CD14-positive monocyte (primary cell): ENCODE results near the gene INTS3. TPM values are rescaled to one million over a fixed set of nuclear protein-coding genes. Genes with fewer than 3 reads are reported as not detected.

Experiments used
- DNase-seq, 3 donors: peaks; one replicate each; pipeline ENCODE4 v3.0.0-alpha.2; 2011 to 2022
- H2AFZ ChIP-seq: 2 replicates; pipeline ENCODE4 v1.6.0; 2012; ENCODE audit warnings: mild to moderate bottlenecking, low read depth, low read length, inconsistent platforms; ENCODE audit not compliant: insufficient read depth, poor library complexity, severe bottlenecking
- H3K27ac ChIP-seq, 2 donors: 1 replicate in 1 of 2; 2 replicates in 1 of 2; pipeline ENCODE4 v1.5.1; 2012 to 2013; ENCODE audit warnings: low read length in 2 of 2, control low read depth in 1 of 2, inconsistent platforms in 1 of 2, low read depth in 1 of 2, mild to moderate bottlenecking in 1 of 2
- H3K27me3 ChIP-seq, 2 donors: one replicate each; pipeline versions ENCODE4 v1.6.0 to v1.6.1; 2011 to 2013; ENCODE audit warnings: low read length in 2 of 2; ENCODE audit not compliant: control insufficient read depth in 2 of 2, insufficient read depth in 2 of 2
- H3K36me3 ChIP-seq, 2 donors: replicated peaks in 1 of 2; 1 replicate in 1 of 2; 2 replicates in 1 of 2; pipeline versions ENCODE4 v1.5.1 to v1.6.1; 2012 to 2013; ENCODE audit warnings: low read length in 2 of 2, control low read depth in 1 of 2, inconsistent platforms in 1 of 2, mild to moderate bottlenecking in 1 of 2; ENCODE audit not compliant: insufficient read depth in 2 of 2, control insufficient read depth in 1 of 2
- H3K4me1 ChIP-seq, 2 donors: 1 replicate in 1 of 2; 2 replicates in 1 of 2; pipeline versions ENCODE4 v1.5.1 to v1.6.1; 2012 to 2013; ENCODE audit warnings: low read length in 2 of 2, control low read depth in 1 of 2, inconsistent platforms in 1 of 2, mild to moderate bottlenecking in 1 of 2, moderate library complexity in 1 of 2; ENCODE audit not compliant: insufficient read depth in 2 of 2, control insufficient read depth in 1 of 2
- H3K4me2 ChIP-seq: replicated peaks from 2 replicates; pipeline ENCODE3; 2012; ENCODE audit warnings: low read length, moderate library complexity, mild to moderate bottlenecking; ENCODE audit not compliant: poor library complexity, severe bottlenecking; ENCODE audit errors: extremely low read depth
- H3K4me3 ChIP-seq, 3 experiments: fragments of 200-600 bp in 1 of 3; sonication (generic) in 1 of 3; replicated peaks in 1 of 3; 1 replicate in 2 of 3; 2 replicates in 1 of 3; pipeline ENCODE4 v1.5.1; 2011 to 2013; ENCODE audit warnings: low read length in 3 of 3, mild to moderate bottlenecking in 3 of 3, control low read depth in 2 of 3, low read depth in 2 of 3, inconsistent platforms in 1 of 3, moderate library complexity in 1 of 3
- H3K79me2 ChIP-seq: 2 replicates; pipeline ENCODE4 v1.6.0; 2012; ENCODE audit warnings: mild to moderate bottlenecking, control low read depth, inconsistent platforms, low read length, moderate library complexity; ENCODE audit not compliant: insufficient read depth
- H3K9ac ChIP-seq: 2 replicates; pipeline ENCODE4 v1.6.0; 2017; ENCODE audit warnings: low read length, mild to moderate bottlenecking; ENCODE audit not compliant: insufficient read depth, poor library complexity, severe bottlenecking
- H3K9me3 ChIP-seq, 2 donors: replicated peaks in 1 of 2; 1 replicate in 1 of 2; 2 replicates in 1 of 2; pipeline versions ENCODE4 v1.5.1 to v1.6.1; 2012 to 2013; ENCODE audit warnings: low read length in 2 of 2, control low read depth in 1 of 2; ENCODE audit not compliant: control insufficient read depth in 1 of 2, insufficient read depth in 1 of 2
- H4K20me1 ChIP-seq: 2 replicates; pipeline ENCODE4 v1.6.0; 2012; ENCODE audit warnings: mild to moderate bottlenecking, low read length, control low read depth, moderate library complexity; ENCODE audit not compliant: insufficient read depth
- H3K27ac Mint-ChIP-seq, 7 donors: one replicate each; pipeline ENCODE4 v1.8.0; 2020; ENCODE audit warnings: mild to moderate bottlenecking in 7 of 7, mixed read lengths in 7 of 7, moderate library complexity in 6 of 7, inconsistent platforms in 2 of 7
- H3K27me3 Mint-ChIP-seq, 3 donors: one replicate each; pipeline ENCODE4 v1.8.0; 2021 to 2022; ENCODE audit warnings: low read depth in 3 of 3, mild to moderate bottlenecking in 3 of 3, mixed read lengths in 3 of 3, moderate library complexity in 3 of 3, inconsistent platforms in 1 of 3
- H3K36me3 Mint-ChIP-seq, 2 donors: one replicate each; pipeline ENCODE4 v1.8.0; 2020; ENCODE audit warnings: mixed read lengths in 2 of 2, inconsistent platforms in 1 of 2, mild to moderate bottlenecking in 1 of 2
- H3K4me1 Mint-ChIP-seq: one replicate; pipeline ENCODE4 v1.8.0; 2020; ENCODE audit warnings: mild to moderate bottlenecking, mixed read lengths
- H3K4me3 Mint-ChIP-seq, 2 donors: one replicate each; pipeline ENCODE4 v1.8.0; 2020; ENCODE audit warnings: mild to moderate bottlenecking in 2 of 2, mixed read lengths in 2 of 2, moderate library complexity in 1 of 2
- H3K9me3 Mint-ChIP-seq, 7 donors: one replicate each; pipeline ENCODE4 v1.8.0; 2020 to 2022; ENCODE audit warnings: mixed read lengths in 7 of 7, mild to moderate bottlenecking in 6 of 7, moderate library complexity in 6 of 7, inconsistent platforms in 2 of 7
- CTCF ChIP-seq: fragments of 200-600 bp; IDR thresholded peaks from one replicate; pipeline ENCODE4 v1.8.0; 2022; ENCODE audit warnings: antibody characterized with exemption, mild to moderate bottlenecking
- WGBS: methylation state at CpG from one replicate; pipeline ENCODE4 v1.1.5; 2013; ENCODE audit warnings: missing lambda C conversion rate; ENCODE audit not compliant: insufficient coverage; 5-methylcytosine and 5-hydroxymethylcytosine counted together
- intact Hi-C, 2 donors: fragments of 100-400 bp; cut with micrococcal nuclease; formaldehyde crosslinking; loops; one replicate each; pipeline versions ENCODE4 v1.15.0 to v1.15.1; 2023
- polyA plus RNA-seq, 3 donors: library from polyadenylated mRNA; depleted of rRNA in 1 of 3; unstranded in 2 of 3; stranded (reverse) in 1 of 3; fragments of 300-500 nt in 2 of 3; fragments of >200 nt in 1 of 3; fragmentation: Illumina TruSeq in 2 of 3; gene quantifications; 1 replicate in 2 of 3; 2 replicates in 1 of 3; pipeline ENCODE4 v1.2.3, GENCODE V29; 2012 to 2021

The INTS3 gene
- polyA plus RNA-seq, 3 donors: 9.2 to 76.9 (median 15.9) TPM

GRCh38 chr1:153776352-153776751 lies 48.5 kb downstream of the INTS3 start:
- no peak for DNase-seq
- intact Hi-C loops: no loop called here
- peak overlapping the region; percentile 96 for H3K4me2 ChIP-seq
- H3K9me3 ChIP-seq: no peaks in the 10 kb centered on the region
- H3K4me1 ChIP-seq: peaks cover 60 to 62% of the 10 kb centered on the region in 2 donors
- H3K4me3 ChIP-seq: peak overlapping the region; percentile 57 to 93 (median 72)
- H3K27ac Mint-ChIP-seq: peak overlapping the region; percentile 40 to 91 (median 66)
- peak overlapping the region; percentile 83 to 91 for H3K4me3 Mint-ChIP-seq
- H3K79me2 ChIP-seq: peaks cover 25% of the 10 kb centered on the region
- H3K27me3 ChIP-seq: no peaks in the 10 kb centered on the region
- H2AFZ ChIP-seq: peak overlapping the region; percentile 90
- H3K27ac ChIP-seq: peak overlapping the region; percentile 92 to 93
- TF ChIP-seq CTCF: no peak
- no peaks in the 10 kb centered on the region for H3K9me3 Mint-ChIP-seq
- H3K36me3 Mint-ChIP-seq: peaks cover 40 to 51% of the 10 kb centered on the region in 2 donors
- peaks cover 35% of the 10 kb centered on the region for H4K20me1 ChIP-seq
- WGBS: 90% methylated on average over 9 of the region's 10 CpGs
- H3K4me1 Mint-ChIP-seq: peaks cover 63% of the 10 kb centered on the region
- H3K27me3 Mint-ChIP-seq: peaks cover 0 to 5% (median 0%) of the 10 kb centered on the region in 3 donors
- H3K9ac ChIP-seq: peak overlapping the region; percentile 82
- peaks cover 34 to 46% of the 10 kb centered on the region in 2 donors for H3K36me3 ChIP-seq

GRCh38 chr1:153776845-153777370 lies 49.1 kb downstream of the INTS3 start:
- H3K27me3 Mint-ChIP-seq: peaks cover 0 to 5% (median 0%) of the 10 kb centered on the region in 3 donors
- H3K36me3 Mint-ChIP-seq: peaks cover 39 to 46% of the 10 kb centered on the region in 2 donors
- 94% methylated on average over 6 of the region's 10 CpGs for WGBS
- no peak for DNase-seq
- peaks cover 63% of the 10 kb centered on the region for H3K4me1 Mint-ChIP-seq
- Histone ChIP-seq H2AFZ (no peak overlapping the region), H4K20me1 (peaks cover 35% of the 10 kb centered on the region), H3K4me3 (peak overlapping the region; percentile 57 to 93 (median 72)), H3K4me2 (peak overlapping the region; percentile 96), H3K4me1 (peaks cover 60 to 62% of the 10 kb centered on the region in 2 donors), H3K9me3 (no peaks in the 10 kb centered on the region), H3K79me2 (peaks cover 25% of the 10 kb centered on the region), H3K27me3 (no peaks in the 10 kb centered on the region), H3K27ac (no peak overlapping the region), H3K36me3 (peaks cover 28 to 41% of the 10 kb centered on the region in 2 donors), H3K9ac (no peak overlapping the region)
- H3K4me3 Mint-ChIP-seq: peak overlapping the region; percentile 83 to 91
- TF ChIP-seq CTCF: no peak
- H3K9me3 Mint-ChIP-seq: no peaks in the 10 kb centered on the region
- intact Hi-C loops: no loop called here
- peak overlapping the region in 5 of 7 donors; percentile 13 to 66 (median 63) for H3K27ac Mint-ChIP-seq
